ENCODE data around the gene CINP. TPM values are rescaled to one million over a fixed set of nuclear protein-coding genes. Genes with fewer than 3 reads are reported as not detected.

The CINP gene
- total RNA-seq, 2 experiments from 2014 or later = 47.8 to 52.2 TPM

DNA sequence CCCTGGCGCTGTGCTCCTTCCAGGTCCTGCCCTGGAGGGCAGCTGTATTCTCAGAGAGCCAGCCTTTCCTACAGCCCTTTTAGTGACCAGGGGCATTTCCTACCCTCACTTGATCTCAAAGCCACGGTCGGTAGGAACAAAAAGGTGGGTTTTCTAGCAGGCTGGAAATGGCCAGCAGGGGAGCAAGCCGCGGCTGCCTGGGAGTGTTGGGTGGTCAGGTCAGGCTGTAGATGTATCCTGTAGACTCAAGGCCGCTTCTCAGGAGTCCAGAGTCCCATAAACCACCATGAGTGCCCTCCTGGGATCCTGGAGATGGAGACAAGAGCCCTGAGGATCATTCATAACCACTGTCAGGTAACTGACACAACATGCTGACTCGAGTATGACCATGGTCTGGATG, 18.6 kb downstream of the CINP start:
- Mint-ChIP-seq H3K27ac (no peak overlapping the region), H3K4me1 (ENCODE audit: low read depth) (no peaks in the 10 kb centered on the region), H3K27me3 (no peaks in the 10 kb centered on the region), H3K36me3 (ENCODE audit: low read depth) (peaks cover 26% of the 10 kb centered on the region), H3K9me3 (no peaks in the 10 kb centered on the region), H3K4me3 (no peak overlapping the region)
- TF ChIP-seq, protein P1, sequence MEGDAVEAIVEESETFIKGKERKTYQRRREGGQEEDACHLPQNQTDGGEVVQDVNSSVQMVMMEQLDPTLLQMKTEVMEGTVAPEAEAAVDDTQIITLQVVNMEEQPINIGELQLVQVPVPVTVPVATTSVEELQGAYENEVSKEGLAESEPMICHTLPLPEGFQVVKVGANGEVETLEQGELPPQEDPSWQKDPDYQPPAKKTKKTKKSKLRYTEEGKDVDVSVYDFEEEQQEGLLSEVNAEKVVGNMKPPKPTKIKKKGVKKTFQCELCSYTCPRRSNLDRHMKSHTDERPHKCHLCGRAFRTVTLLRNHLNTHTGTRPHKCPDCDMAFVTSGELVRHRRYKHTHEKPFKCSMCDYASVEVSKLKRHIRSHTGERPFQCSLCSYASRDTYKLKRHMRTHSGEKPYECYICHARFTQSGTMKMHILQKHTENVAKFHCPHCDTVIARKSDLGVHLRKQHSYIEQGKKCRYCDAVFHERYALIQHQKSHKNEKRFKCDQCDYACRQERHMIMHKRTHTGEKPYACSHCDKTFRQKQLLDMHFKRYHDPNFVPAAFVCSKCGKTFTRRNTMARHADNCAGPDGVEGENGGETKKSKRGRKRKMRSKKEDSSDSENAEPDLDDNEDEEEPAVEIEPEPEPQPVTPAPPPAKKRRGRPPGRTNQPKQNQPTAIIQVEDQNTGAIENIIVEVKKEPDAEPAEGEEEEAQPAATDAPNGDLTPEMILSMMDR (IDR thresholded peaks at IDR 0.05) = no peak
- POLR2A ChIA-PET = interaction anchor here (0.5 kb wide), 1 partner anchor 399 kb away, joined by 3 read pairs; no protein-coding TSS in a partner anchor
- ATAC-seq (no peak), DNase-seq (no peak)
- intact Hi-C loops (cut with micrococcal nuclease) = no loop called here
- CTCF ChIA-PET = no interaction called here

- ATAC-seq (no peak), DNase-seq (no peak)
- Mint-ChIP-seq H3K27ac (no peak overlapping the region), H3K9me3 (no peaks in the 10 kb centered on the region), H3K36me3 (ENCODE audit: low read depth) (peaks cover 25% of the 10 kb centered on the region), H3K27me3 (no peaks in the 10 kb centered on the region), H3K4me3 (no peak overlapping the region), H3K4me1 (ENCODE audit: low read depth) (no peaks in the 10 kb centered on the region)
- intact Hi-C loops (cut with micrococcal nuclease) = no loop called here
- POLR2A ChIA-PET = no interaction called here
- CTCF ChIA-PET = no interaction called here
- TF ChIP-seq, protein P1 (IDR thresholded peaks at IDR 0.05) = no peak
These were observed 20.5 kb downstream of the CINP start for GRCh38 chr14:102342238-102342637.

- Mint-ChIP-seq H3K27ac (no peak overlapping the region), H3K9me3 (no peaks in the 10 kb centered on the region), H3K4me3 (no peak overlapping the region), H3K4me1 (ENCODE audit: low read depth) (no peaks in the 10 kb centered on the region), H3K27me3 (no peaks in the 10 kb centered on the region), H3K36me3 (ENCODE audit: low read depth) (peaks cover 28% of the 10 kb centered on the region)
- TF ChIP-seq, protein P1 (IDR thresholded peaks at IDR 0.05) = no peak
- ATAC-seq (no peak), DNase-seq (no peak)
- intact Hi-C loops (cut with micrococcal nuclease) = no loop called here
- ChIA-PET CTCF (no interaction called here), POLR2A (no interaction called here)
These were observed 21.1 kb downstream of the CINP start for GRCh38 chr14:102341566-102341965.

DNA sequence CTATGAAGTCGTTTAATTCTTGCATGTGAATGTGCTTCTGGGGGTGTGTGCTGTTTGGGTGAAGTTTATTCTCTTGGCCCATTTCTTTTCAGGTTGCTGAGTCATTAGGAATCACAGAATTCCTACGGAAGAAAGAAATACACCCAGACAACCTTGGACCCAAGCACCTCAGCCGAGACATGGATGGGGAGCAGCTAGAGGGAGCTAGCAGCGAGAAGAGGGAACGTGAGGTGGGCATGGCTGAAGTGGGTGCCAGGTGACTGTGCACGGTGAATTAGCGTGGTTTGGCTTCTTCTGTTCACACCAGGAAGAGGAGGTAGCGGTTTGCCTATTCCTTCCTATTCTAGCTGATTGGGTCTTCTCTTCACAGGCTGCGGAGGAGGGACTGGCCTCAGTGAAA, 24.0 kb downstream of the CINP start:
- Mint-ChIP-seq H3K27ac (no peak overlapping the region), H3K9me3 (no peaks in the 10 kb centered on the region), H3K27me3 (no peaks in the 10 kb centered on the region), H3K4me1 (ENCODE audit: low read depth) (no peaks in the 10 kb centered on the region), H3K4me3 (no peak overlapping the region), H3K36me3 (ENCODE audit: low read depth) (peaks cover 32% of the 10 kb centered on the region)
- ChIA-PET CTCF (no interaction called here), POLR2A (no interaction called here)
- intact Hi-C loops (cut with micrococcal nuclease) = no loop called here
- TF ChIP-seq, protein P1 (IDR thresholded peaks at IDR 0.05) = no peak
- ATAC-seq (no peak), DNase-seq (no peak)

DNA sequence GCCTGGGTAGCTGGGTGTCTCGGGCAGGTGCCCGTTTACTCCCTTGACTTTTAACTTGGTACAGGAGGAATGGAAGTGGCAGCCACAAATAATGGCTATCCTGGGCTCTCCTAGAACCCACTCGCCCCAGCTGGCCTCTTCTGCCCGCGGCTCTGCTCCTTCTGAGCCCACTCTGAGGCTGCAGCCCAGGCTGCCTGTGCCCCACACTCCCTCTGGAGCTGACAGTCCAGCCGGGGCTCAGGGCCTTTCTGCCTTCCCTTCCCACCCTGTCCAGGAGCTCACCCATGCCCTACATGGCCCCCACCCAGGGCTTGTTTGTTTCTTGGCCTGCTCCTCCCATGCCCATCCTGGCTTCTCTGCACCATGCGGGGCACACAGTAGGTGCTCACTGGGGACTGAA, 27.5 kb downstream of the CINP start:
- Mint-ChIP-seq H3K9me3 (no peaks in the 10 kb centered on the region), H3K4me1 (ENCODE audit: low read depth) (no peaks in the 10 kb centered on the region), H3K27ac (no peak overlapping the region), H3K27me3 (no peaks in the 10 kb centered on the region), H3K36me3 (ENCODE audit: low read depth) (peaks cover 24% of the 10 kb centered on the region), H3K4me3 (no peak overlapping the region)
- ChIA-PET CTCF (interaction anchor here (1.2 to 1.5 kb wide), 2 partner anchors 103 to 239 kb away, joined by 4 read pairs; no protein-coding TSS in a partner anchor), POLR2A (interaction anchor here (0.7 to 0.8 kb wide), 2 partner anchors 39 to 40 kb away, joined by 3 to 4 read pairs; no protein-coding TSS in a partner anchor)
- DNase-seq (no peak), ATAC-seq (no peak)
- TF ChIP-seq, protein P1 (IDR thresholded peaks at IDR 0.05) = no peak
- intact Hi-C loops (cut with micrococcal nuclease) = no loop called here

Data from activated CD8-positive, alpha-beta T cell treated with anti-CD3 and anti-CD28 coated beads for 36 hours (primary cell).